Measurements from ENCODE around the gene UBE3A. TPM values are rescaled to one million over a fixed set of nuclear protein-coding genes. Genes with fewer than 3 reads are reported as not detected.
"Not testable (repeated sequence)": the region's sequence is repeated elsewhere in the genome, so short reads cannot be mapped to it uniquely, and the experiment has no call there.

The UBE3A gene
- total RNA-seq (2014; rRNA removed; shearing (Covaris generic)): 52.8 TPM in 2 replicates
- 35.8 and 50.0 TPM in 2 replicates for polyA plus RNA-seq (2015; cell fraction: cytosol; rRNA removed)
- polyA plus RNA-seq (2015; cell fraction: nucleus; rRNA removed): 130 and 133 TPM in 2 replicates

DNA sequence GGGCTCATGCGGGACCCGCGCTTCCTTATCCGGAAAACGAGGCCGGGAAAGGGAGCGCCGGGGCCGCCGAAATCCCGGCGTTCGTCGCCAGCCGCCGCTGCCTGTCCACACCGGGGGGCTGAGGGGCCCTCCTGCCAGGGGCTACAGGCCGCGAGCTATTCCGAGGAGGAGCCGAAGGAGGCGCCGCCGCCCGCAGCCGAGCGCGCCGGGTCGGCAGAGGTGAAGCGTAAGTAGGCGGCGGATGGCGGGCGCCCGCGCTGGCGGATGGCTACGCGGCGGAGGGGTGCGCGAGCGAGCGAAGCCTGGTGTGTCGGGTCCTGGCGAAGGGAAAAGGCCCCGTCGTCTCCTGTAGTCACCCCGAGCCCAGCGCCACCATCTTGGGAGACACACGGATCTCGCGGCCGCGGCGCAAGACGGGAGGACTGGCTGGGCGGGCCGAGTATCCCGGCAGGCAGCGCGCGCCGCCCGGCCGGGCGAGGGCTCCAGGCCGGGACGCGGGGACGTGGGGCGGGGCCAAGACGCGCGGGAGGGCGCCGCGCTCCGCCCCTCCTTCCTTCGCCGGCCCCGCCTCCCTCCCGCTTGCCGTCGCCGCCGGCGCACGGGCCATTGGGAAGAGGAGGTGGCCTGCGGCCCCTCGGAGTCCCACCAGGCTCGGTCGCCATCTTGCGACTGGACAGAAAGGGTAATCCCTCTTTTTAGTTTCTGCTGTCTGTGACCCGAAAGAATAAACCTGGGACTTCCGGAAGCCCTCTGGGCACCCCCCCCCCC lies at the start of gene UBE3A:
Gene UBE3A, minus strand, starts transcription at position 424 of the 768 bp plus-strand sequence. CDS start 29,917 bp downstream, outside the sequence.
- in situ Hi-C loops (cut with HindIII; ENCODE audit: low pct_unique_long_range_greater_than_20kb, low sequenced_read_pairs): no loop called here
- DNase-seq (ENCODE audit: low read depth, low spot score): peak; percentile 90

DNA sequence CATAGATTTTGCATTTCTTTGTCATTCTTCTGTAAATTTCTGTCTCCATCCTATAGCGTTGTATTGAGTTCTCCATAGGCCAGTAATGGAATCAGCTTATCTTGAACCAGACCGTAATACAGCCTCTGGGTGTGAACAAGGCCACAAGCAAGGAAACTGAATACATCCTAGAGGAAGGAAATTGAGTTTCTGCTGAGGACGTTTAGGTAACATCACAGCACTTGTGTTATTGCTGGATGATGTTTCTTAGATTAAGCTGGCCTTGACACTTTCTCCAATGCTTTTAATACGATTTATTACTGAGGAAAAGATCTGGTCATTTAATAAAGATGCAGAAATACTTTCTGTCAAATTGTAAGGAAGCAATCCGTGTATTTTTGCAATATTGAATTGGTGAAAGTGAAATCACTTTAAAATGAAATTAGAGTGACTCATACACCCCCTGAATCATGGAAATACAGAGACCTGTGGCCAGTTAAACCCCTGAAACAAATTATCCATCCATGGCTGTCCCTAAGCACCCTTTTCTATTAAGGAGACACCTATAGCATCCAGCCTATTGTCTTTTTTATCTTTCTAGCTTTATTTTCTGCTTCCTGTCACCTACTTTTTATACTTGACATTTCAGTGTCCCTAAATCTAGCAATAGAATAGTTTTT lies 48.5 kb upstream of the UBE3A start:
- no peak for DNase-seq (ENCODE audit: low read depth, low spot score)
- in situ Hi-C loops (cut with HindIII; ENCODE audit: low pct_unique_long_range_greater_than_20kb, low sequenced_read_pairs): no loop called here

DNA sequence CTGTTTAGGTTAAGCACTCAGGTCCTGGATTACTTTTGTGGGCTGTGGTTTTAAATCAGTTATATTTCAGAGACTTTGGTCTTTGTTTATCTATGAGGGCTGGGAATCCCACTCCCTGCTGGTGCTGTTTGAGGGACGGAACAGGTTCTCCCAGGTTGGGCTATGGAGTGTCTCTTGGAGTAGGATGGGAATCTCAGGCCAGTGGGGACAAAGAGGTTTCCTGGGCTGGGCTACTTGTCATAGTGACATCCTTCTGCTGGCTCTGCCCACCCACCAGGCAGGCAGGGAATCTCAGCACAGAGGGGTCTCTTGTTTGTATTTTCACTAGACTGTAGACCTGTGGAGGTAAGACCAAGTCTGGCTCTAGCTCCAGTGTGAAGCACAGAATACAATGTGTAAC lies 47.2 kb upstream of the UBE3A start:
- no peak for DNase-seq (ENCODE audit: low read depth, low spot score)
- in situ Hi-C loops (cut with HindIII; ENCODE audit: low pct_unique_long_range_greater_than_20kb, low sequenced_read_pairs): no loop called here

DNA sequence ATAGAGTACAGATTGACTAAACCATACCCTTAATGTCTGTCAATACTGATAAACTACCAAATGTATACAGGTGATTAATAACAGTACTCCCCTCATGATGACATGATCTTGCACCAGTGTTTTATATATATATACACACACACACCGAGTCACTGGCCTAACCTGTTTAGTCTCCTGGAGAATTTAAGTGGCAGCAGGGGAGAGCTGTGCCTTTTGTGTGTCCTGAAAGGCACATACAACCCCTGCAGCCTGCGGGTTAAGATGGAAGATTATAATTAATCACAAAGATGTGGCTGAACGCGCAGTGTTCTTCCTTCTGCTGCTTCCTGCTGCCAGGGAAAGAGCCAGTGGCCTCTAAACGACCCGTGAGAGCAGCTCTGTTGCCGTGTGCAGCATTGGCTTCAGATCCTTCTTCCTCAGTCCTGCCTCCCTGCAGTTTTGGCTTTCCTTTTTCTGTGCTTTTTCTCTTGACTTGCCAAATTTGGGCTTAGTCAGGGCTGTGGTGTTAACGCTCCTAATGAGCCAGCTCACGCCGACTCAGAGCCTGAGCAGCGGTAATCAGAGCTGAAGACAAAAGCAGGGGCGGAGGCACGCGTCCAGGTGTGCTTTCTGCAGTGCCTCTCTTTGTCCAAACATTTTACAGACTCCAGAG lies 42.5 kb upstream of the UBE3A start:
- DNase-seq (ENCODE audit: low read depth, low spot score): no peak
- in situ Hi-C loops (cut with HindIII; ENCODE audit: low pct_unique_long_range_greater_than_20kb, low sequenced_read_pairs): no loop called here

DNA sequence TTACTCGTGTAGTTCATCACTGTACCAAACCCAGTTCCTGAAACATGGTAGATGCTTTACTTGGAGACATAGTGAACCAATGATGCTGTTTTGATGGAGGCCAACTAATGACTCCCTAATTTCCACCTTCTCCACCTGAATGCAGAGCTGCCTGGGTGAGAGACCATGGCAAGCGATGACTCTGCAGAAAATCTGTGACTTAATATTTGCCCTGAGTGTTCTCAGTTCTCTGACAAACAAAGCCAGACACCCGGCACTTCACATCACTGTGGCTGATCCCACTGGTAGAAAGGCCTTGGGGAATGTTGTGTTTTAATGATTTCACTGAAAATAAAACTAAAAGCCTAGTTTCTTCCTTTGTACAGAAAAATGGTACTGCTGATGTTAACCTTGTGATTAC lies 39.5 kb upstream of the UBE3A start:
- DNase-seq (ENCODE audit: low read depth, low spot score): no peak
- in situ Hi-C loops (cut with HindIII; ENCODE audit: low pct_unique_long_range_greater_than_20kb, low sequenced_read_pairs): no loop called here

DNA sequence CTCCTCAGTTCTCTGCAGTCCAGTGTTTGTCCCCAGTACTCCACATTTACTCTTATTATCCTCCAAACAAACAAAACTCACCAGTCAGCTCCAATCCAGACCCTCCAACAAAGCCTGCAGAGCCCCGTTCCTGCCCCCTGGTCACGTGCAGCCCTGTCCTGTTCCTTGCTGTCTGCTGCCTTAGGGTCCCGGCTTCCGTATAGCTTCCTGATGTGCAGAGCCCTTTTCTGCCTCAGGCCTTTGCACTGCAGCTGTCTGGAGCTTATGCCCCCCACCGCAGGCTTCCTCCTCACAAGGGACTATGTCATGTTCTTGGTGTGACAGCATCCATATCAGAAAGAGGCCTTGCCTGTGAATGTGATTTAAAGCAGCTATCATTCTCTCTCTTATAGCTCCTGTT lies 39.0 kb upstream of the UBE3A start:
- DNase-seq (ENCODE audit: low read depth, low spot score): no peak
- in situ Hi-C loops (cut with HindIII; ENCODE audit: low pct_unique_long_range_greater_than_20kb, low sequenced_read_pairs): no loop called here

DNA sequence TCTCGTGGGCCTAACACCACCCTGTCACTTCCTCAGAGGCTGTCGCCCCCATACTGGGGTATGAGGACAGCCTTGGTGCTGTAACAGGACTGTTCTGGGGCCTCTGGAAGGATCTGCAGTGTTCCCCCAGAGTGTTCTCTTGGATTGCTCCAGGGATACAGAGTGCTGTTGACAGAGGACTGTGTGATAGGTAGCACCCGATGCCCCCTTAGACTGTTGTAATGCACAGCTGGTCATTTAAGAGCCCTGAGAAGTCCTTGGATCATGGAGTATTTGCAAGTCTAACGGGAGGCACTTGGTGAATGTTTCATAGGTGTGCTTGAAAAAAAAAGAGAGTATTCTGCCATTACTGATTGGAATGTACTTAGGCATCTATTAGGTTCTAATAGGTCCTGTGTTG lies 35.4 kb upstream of the UBE3A start:
- in situ Hi-C loops (cut with HindIII; ENCODE audit: low pct_unique_long_range_greater_than_20kb, low sequenced_read_pairs): no loop called here
- DNase-seq (ENCODE audit: low read depth, low spot score): no peak

DNA sequence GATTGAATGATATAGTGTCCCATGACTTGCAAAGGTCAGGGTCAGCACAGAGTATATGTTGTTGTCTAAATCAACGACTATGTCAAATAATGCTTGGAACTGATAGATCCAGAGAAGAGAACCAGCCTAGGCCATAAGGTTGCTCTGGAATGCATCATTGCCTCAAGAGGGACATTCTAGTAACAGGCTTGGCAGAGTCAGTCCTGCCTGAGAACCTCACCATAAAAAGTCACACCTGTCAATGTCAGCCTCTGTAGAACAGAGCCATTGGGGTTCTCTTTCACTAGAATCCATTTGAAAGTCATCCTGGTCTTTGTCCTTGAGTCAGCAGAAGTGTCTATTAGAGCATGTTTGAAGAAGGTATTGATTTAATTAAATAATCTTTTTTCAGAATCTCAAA lies 31.4 kb upstream of the UBE3A start:
- DNase-seq (ENCODE audit: low read depth, low spot score): no peak
- in situ Hi-C loops (cut with HindIII; ENCODE audit: low pct_unique_long_range_greater_than_20kb, low sequenced_read_pairs): no loop called here

DNA sequence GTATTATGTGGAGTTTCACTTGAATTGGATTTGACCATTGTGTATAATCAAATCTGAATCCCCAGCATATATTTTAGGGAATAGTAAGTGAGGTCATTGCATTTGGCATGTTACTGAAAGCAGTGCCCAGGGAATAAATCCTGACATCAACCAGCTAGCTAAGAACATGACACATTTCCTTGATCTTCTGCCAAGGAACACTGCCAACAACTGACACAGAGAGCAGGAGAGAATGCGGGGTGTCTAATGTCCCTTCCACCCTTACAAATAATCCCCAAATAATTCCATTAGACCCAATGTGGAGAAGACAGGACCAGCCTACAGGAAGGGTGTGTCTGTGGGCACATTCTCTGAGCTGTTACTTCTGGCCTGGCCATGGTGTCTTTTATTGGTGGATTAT lies 30.6 kb upstream of the UBE3A start:
- no peak for DNase-seq (ENCODE audit: low read depth, low spot score)
- in situ Hi-C loops (cut with HindIII; ENCODE audit: low pct_unique_long_range_greater_than_20kb, low sequenced_read_pairs): no loop called here

DNA sequence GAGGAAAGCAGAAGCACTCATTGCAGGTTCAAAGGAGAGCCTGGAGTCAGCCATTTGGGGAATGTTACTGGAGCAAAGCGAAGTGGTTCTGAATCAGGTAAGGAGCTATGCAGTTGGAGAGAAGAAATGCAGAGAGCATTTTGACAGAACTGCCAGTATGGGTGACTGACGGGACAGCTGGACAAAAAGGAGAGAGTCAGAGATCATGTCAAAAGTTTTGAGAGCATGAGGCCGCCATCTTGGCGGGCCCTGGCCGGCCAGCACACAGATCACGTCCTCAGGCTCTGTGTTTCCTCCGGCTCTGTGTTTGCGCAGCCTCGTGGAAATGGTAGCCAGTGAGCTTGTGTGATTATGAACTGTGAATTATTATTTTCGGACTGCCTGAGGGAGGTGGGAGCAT lies 29.8 kb upstream of the UBE3A start:
- in situ Hi-C loops (cut with HindIII; ENCODE audit: low pct_unique_long_range_greater_than_20kb, low sequenced_read_pairs): no loop called here
- no peak for DNase-seq (ENCODE audit: low read depth, low spot score)

DNA sequence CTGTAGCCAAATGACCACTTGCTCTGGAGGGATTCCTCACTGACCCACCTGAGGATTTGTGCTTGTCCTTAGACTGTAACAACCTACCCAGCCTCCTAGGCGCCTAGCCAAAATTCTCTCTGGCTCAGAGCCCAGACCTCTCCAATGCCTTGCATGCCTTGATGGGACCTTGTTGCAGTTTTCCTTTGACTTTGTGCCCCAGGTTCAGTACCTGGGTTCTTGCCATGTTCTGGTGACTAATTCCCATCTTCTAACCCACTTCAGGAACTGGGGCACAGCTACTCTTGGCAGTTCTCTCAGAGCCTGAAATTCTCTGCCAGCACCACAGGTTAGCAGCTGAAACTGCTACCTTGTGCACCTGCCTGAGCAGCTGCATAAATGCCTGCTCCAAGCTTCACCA lies 27.0 kb upstream of the UBE3A start:
- in situ Hi-C loops (cut with HindIII; ENCODE audit: low pct_unique_long_range_greater_than_20kb, low sequenced_read_pairs): no loop called here
- DNase-seq (ENCODE audit: low read depth, low spot score): no peak

DNA sequence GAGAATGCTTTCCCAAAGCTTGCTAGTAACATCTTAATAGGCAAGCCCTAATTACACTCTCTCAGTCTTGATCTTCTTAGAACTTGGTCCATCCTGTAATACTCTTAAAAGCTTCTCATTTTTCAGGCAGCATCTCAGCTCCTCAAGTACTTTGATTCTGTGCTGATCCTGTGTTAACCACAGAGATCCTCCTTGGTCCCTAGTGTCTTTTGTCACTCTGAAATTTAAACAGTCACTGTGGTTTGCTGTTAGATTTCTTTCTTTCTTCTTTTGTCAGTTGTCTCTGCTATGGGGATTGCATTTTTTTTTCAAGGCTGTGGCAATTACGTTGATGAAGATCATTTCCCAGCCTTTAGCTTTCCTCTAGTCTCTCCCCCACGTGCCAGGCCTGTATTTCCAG lies 26.0 kb upstream of the UBE3A start:
- no peak for DNase-seq (ENCODE audit: low read depth, low spot score)
- in situ Hi-C loops (cut with HindIII; ENCODE audit: low pct_unique_long_range_greater_than_20kb, low sequenced_read_pairs): no loop called here

DNA sequence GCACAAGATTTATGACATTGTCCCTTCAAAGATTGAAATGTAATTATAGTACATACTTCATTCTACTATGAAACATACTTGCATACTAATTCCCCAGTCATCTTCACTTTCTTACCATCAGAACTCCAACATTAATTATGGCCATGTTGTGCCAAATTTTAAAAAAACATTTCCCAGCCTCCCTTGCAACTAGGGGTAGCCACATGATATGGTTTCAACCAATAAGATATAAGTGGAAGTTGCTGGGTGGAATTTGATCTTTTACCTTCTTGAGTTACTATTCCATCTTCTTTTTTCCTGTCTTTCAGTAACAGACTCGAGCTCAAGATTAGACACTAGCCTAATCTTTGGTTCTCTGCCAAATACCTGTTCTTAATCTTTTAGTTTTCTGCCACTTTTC lies 25.6 kb upstream of the UBE3A start:
- DNase-seq (ENCODE audit: low read depth, low spot score): no peak
- in situ Hi-C loops (cut with HindIII; ENCODE audit: low pct_unique_long_range_greater_than_20kb, low sequenced_read_pairs): no loop called here

DNA sequence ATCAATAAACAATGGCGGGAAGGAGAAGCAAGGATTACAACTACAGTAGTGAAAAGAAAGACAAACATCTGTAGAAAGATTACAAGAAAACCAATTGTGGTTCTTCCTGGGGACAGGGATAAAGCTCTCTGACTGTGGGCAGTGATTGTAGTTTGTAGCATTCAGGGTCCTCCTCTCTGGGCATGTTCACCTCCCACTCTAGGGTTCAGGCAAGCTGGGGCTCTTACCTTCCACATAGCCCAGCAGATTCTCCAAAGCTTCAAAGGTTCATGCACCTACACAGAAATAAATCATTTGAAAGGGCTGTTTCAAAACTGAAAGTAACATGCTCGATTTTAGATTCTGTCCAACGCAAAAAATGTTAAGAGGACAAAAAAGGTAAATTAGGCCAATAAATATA lies 17.4 kb upstream of the UBE3A start:
- no peak for DNase-seq (ENCODE audit: low read depth, low spot score)
- in situ Hi-C loops (cut with HindIII; ENCODE audit: low pct_unique_long_range_greater_than_20kb, low sequenced_read_pairs): no loop called here

DNA sequence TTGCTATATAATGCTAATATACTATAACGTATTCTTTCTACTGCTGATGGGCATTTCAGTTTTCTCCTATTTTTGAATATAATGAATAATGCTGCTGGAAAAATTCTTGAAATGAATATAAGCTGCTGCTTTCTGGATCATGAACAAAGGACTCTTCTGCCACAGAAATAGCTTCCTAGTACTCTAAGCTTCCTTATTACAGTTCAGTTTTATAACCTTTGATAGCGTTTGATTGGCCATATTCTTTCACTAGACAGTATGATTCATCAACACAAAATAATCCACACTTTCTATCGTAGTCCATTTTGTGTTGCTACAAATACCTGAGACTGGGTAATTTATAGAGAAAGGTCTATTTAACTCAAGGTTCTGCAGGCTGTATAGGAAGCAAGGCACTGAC lies 16.4 kb upstream of the UBE3A start:
- in situ Hi-C loops (cut with HindIII; ENCODE audit: low pct_unique_long_range_greater_than_20kb, low sequenced_read_pairs): no loop called here

DNA sequence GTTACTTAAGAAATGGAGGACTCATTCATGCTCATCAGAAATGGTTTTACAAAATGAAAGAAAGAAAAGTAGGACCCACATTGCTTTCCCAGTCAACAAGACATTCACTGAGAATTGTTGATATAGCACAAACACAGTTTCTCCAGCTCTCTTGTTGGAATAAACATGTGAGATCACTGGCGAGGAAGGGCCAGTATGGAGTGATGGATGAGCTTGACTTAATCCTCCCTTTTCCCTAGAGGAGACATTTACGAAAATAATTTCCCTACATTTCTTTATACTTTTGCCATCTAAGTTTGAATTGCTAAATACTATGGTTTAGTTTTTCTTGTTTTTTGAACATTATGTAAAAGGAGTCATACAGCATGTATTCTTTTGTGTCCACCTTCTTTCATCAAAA lies 15.9 kb upstream of the UBE3A start:
- DNase-seq (ENCODE audit: low read depth, low spot score): no peak
- in situ Hi-C loops (cut with HindIII; ENCODE audit: low pct_unique_long_range_greater_than_20kb, low sequenced_read_pairs): no loop called here

More for the DNA sequence above, 16.4 kb upstream of the UBE3A start:
- no peak for DNase-seq (ENCODE audit: low read depth, low spot score)

DNA sequence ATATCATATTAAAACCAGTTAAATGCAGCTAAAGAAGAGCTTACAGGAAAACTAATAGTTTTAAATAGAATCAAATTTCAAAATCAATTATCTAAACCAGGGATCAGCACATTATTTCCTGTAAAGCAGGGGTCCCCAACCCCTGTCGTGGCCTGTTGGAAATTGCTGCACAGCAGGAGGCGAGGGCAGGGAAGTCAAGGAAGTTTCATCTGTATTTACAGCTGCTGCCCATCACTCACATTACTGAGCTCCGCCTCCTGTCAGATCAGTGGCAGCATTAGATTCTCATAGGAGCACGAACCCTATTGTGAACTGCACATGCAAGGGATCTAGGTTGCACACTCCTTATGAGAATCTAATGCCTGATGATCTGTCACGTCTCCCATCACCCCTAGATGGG lies 14.4 kb upstream of the UBE3A start:
- DNase-seq (ENCODE audit: low read depth, low spot score); in situ Hi-C loops (cut with HindIII; ENCODE audit: low pct_unique_long_range_greater_than_20kb, low sequenced_read_pairs): not testable (repeated sequence)

DNA sequence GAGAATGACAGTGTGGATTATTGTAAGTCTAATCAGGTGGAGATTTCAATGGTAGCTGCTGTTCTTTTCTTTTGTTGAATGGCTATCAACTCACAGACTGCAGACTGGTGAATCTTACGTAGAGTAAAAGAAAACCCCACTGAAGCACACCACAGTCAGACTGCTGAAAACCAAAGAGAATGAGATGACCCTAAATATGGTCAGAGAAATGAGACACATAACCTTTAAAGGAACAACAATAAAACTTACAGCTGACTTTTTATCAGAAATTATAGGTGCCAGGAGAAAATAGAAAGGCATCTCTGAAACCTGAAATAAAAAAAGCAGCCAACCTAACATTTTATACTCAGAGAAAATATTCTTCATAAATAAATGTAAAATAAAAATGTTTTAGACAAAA lies 12.7 kb upstream of the UBE3A start:
- in situ Hi-C loops (cut with HindIII; ENCODE audit: low pct_unique_long_range_greater_than_20kb, low sequenced_read_pairs): no loop called here
- no peak for DNase-seq (ENCODE audit: low read depth, low spot score)

DNA sequence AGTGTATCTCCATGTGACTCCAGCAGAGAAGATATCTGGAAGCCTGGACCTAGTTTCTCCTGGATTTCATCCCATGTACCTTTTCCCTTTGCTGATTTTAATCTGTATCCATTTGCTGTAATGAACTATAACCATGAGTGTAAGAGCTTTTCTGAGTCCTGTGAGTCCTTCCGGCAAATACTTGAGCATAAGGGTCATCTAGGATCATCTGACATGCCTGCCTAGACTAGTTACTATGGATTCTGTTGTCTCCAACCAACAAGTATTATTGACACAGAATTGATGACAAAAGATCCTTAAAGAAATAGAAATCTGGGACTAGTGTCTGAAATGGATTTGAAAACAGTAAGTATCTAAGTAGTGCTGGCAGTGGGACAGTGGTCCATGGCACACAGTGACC lies 11.3 kb upstream of the UBE3A start:
- in situ Hi-C loops (cut with HindIII; ENCODE audit: low pct_unique_long_range_greater_than_20kb, low sequenced_read_pairs): no loop called here
- no peak for DNase-seq (ENCODE audit: low read depth, low spot score)
